ENCODE results near the gene MROH8. TPM values are rescaled to one million over a fixed set of nuclear protein-coding genes. Genes with fewer than 3 reads are reported as not detected.

Gene MROH8
- total RNA-seq, 1 donor from 2014 or later, result 2.5 TPM

DNA sequence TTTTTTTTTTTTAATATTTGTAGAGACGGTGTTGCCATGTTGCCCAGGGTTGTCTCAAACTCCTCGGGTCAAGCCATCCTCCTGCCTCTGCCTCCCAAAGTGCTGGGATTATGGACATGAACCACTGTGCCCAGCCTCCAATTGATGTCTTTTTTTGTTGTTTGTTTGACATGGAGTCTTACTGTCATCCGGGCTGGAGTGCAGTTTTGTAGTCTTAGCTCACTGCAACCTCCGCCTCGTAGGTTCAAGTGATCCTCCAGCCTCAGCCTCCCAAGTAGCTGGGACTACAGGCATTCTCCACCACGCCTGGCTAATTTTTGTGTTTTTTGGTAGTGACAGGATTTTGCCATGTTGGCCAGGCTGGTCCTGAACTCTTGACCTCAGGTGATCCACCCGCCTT, 9.4 kb upstream of the MROH8 start:
- peaks cover 19% of the 10 kb centered on the region for H3K36me3 Mint-ChIP-seq (ENCODE audit: low read depth)
- no peak overlapping the region for H3K27ac Mint-ChIP-seq (ENCODE audit: unreplicated experiment)
- H3K27me3 Mint-ChIP-seq (ENCODE audit: low read depth), result no peaks in the 10 kb centered on the region
- H3K4me1 Mint-ChIP-seq (ENCODE audit: low read depth), result peaks cover 22% of the 10 kb centered on the region
- no peak for DNase-seq (ENCODE audit: low spot score)
- no peaks in the 10 kb centered on the region for H3K9me3 Mint-ChIP-seq (ENCODE audit: low read depth)
- TF ChIP-seq, protein P1, sequence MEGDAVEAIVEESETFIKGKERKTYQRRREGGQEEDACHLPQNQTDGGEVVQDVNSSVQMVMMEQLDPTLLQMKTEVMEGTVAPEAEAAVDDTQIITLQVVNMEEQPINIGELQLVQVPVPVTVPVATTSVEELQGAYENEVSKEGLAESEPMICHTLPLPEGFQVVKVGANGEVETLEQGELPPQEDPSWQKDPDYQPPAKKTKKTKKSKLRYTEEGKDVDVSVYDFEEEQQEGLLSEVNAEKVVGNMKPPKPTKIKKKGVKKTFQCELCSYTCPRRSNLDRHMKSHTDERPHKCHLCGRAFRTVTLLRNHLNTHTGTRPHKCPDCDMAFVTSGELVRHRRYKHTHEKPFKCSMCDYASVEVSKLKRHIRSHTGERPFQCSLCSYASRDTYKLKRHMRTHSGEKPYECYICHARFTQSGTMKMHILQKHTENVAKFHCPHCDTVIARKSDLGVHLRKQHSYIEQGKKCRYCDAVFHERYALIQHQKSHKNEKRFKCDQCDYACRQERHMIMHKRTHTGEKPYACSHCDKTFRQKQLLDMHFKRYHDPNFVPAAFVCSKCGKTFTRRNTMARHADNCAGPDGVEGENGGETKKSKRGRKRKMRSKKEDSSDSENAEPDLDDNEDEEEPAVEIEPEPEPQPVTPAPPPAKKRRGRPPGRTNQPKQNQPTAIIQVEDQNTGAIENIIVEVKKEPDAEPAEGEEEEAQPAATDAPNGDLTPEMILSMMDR (IDR thresholded peaks at IDR 0.05), result no peak
- no peak overlapping the region for H3K4me3 Mint-ChIP-seq (ENCODE audit: unreplicated experiment)

DNA sequence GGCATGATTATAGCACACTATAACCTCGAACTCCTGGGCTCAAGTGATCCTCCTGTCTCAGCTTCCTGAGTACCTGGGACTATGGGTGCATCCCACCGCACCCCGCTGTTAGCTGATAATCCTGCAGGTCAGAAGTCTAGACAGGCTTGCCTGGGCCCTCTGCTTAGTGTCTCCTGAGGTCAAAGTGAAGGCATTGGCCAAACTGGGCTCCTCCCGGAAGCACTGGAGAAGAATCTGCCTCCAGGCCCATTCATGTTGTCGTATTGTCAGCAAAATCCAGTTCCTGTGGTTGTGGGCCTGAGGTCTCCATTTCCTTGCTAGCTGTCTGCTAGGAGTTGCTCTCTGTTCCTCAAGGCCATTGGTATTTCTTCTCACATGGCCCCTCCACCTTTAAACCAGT, 6.3 kb upstream of the MROH8 start:
- Mint-ChIP-seq H3K9me3 (ENCODE audit: low read depth) (no peaks in the 10 kb centered on the region), H3K4me3 (ENCODE audit: unreplicated experiment) (no peak overlapping the region), H3K36me3 (ENCODE audit: low read depth) (peaks cover 17% of the 10 kb centered on the region), H3K27me3 (ENCODE audit: low read depth) (no peaks in the 10 kb centered on the region), H3K27ac (ENCODE audit: unreplicated experiment) (no peak overlapping the region), H3K4me1 (ENCODE audit: low read depth) (peaks cover 26% of the 10 kb centered on the region)
- TF ChIP-seq, protein P1 (IDR thresholded peaks at IDR 0.05), result no peak
- DNase-seq (ENCODE audit: low spot score), result no peak

DNA sequence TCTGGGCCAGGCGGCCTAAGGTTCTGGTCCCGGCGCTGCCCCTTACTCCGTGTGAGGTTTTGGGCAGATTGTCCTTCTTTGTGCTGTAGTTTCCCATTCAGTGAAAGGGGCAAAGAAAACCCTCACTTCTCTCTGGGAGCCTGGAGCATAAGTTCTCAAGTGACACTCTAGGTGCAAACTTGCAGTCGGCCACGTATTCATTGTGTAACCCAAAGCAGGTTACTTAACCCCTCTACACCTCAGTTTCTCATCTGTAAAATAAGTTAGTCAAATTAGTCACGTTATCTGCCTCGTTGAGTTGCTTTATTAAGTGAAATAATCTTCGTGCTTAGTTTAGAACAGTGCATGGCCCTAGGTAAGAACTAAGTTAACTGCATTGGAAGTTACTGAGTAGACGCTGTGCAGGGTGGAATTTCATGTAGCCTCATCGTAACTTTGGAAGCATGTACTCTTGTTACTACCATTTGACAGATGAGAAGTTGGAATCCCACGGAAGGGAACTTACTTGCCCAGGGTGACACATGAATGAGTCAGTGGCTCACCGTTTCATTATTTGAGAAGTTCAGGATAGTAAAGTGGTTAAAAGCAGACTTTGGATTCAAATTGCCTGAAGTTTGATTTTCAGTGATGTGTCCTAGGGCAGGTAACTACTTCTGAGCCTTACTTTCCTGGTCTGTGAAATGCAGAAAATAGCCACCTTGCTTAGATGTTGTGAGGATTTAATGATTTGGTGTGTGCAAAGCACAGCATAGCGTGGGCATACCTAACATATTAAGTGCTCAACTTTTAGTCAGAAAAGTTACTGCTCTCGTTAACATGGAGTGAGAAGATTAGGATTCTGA, 556 bp upstream of the MROH8 start:
- H3K27ac Mint-ChIP-seq (ENCODE audit: unreplicated experiment), result peak overlapping the region; percentile 98
- no peaks in the 10 kb centered on the region for H3K9me3 Mint-ChIP-seq (ENCODE audit: low read depth)
- peaks cover 35% of the 10 kb centered on the region for H3K4me1 Mint-ChIP-seq (ENCODE audit: low read depth)
- TF ChIP-seq, protein P1 (IDR thresholded peaks at IDR 0.05), result no peak
- DNase-seq (ENCODE audit: low spot score), result no peak
- H3K27me3 Mint-ChIP-seq (ENCODE audit: low read depth), result no peaks in the 10 kb centered on the region
- H3K4me3 Mint-ChIP-seq (ENCODE audit: unreplicated experiment), result peak overlapping the region; percentile 93
- H3K36me3 Mint-ChIP-seq (ENCODE audit: low read depth), result peaks cover 7% of the 10 kb centered on the region

DNA sequence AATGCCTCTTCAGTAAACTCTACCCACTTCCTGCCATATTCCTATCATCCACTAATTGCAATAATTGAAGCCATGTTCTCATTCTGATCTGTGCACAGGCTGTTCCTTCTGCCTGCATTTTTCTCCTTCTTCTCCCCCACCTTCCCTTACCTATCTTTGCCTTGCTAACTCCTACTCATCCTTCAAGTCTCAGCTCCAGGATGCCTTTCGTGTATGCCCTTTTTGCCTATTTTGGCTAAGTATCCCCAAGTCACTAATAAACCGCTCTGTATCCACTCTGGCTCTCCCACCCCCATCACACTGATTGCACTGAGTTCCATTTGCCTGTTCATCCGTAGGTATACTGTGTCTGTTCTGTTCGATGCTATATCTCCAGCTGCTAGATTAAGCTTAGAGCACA, 6.5 kb downstream of the MROH8 start:
- H3K9me3 Mint-ChIP-seq (ENCODE audit: low read depth), result no peaks in the 10 kb centered on the region
- no peak overlapping the region for H3K4me3 Mint-ChIP-seq (ENCODE audit: unreplicated experiment)
- TF ChIP-seq, protein P1 (IDR thresholded peaks at IDR 0.05), result no peak
- H3K27ac Mint-ChIP-seq (ENCODE audit: unreplicated experiment), result no peak overlapping the region
- no peaks in the 10 kb centered on the region for H3K27me3 Mint-ChIP-seq (ENCODE audit: low read depth)
- H3K36me3 Mint-ChIP-seq (ENCODE audit: low read depth), result peaks cover under 1% of the 10 kb centered on the region
- no peak for DNase-seq (ENCODE audit: low spot score)
- H3K4me1 Mint-ChIP-seq (ENCODE audit: low read depth), result no peaks in the 10 kb centered on the region

DNA sequence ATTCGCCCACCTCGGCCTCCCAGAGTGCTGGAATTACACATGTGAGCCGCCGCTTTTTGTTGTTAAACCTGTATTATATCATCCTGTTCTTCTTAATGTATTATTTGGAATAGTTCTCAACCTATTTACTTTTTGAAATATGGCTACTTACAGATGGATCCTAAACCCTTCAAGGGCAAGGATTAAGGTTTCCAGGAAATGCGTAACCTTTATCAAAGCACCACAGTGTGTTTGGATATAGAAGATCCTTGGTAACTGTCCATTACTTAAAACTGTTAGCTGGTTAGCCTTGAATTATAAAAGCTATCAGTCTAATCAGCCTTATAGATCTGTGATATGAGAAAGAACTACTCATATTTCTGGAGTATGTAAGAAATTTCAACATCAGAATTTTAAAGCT, 12.5 kb downstream of the MROH8 start:
- Mint-ChIP-seq H3K36me3 (ENCODE audit: low read depth) (peaks cover 2% of the 10 kb centered on the region), H3K27me3 (ENCODE audit: low read depth) (peaks cover 3% of the 10 kb centered on the region), H3K4me1 (ENCODE audit: low read depth) (no peaks in the 10 kb centered on the region), H3K9me3 (ENCODE audit: low read depth) (no peaks in the 10 kb centered on the region), H3K27ac (ENCODE audit: unreplicated experiment) (no peak overlapping the region), H3K4me3 (ENCODE audit: unreplicated experiment) (no peak overlapping the region)
- TF ChIP-seq, protein P1 (IDR thresholded peaks at IDR 0.05), result no peak
- no peak for DNase-seq (ENCODE audit: low spot score)

Data from chondrocyte (in vitro differentiated cells).